K562 treated with DMSO at 1 percent for 48 hours (cell line): ENCODE measurements around the gene PIGO. TPM values are rescaled to one million over a fixed set of nuclear protein-coding genes. Genes with fewer than 3 reads are reported as not detected.

Experiments
- total RNA-seq: library from RNA; unstranded; fragments of 300-600 nt; gene quantifications from 2 replicates; pipeline ENCODE4 v1.2.3, GENCODE V29; 2022; ENCODE audit warnings: low replicate concordance; ENCODE audit errors: extremely low read depth

Gene PIGO
- not detected in 2 replicates for total RNA-seq

GRCh38 chr9:35096035-35096849, at the start of gene PIGO:
Gene PIGO, minus strand, starts transcription at chr9:35096591. Its CDS starts 1,026 bp downstream, at chr9:35095565.

DNA sequence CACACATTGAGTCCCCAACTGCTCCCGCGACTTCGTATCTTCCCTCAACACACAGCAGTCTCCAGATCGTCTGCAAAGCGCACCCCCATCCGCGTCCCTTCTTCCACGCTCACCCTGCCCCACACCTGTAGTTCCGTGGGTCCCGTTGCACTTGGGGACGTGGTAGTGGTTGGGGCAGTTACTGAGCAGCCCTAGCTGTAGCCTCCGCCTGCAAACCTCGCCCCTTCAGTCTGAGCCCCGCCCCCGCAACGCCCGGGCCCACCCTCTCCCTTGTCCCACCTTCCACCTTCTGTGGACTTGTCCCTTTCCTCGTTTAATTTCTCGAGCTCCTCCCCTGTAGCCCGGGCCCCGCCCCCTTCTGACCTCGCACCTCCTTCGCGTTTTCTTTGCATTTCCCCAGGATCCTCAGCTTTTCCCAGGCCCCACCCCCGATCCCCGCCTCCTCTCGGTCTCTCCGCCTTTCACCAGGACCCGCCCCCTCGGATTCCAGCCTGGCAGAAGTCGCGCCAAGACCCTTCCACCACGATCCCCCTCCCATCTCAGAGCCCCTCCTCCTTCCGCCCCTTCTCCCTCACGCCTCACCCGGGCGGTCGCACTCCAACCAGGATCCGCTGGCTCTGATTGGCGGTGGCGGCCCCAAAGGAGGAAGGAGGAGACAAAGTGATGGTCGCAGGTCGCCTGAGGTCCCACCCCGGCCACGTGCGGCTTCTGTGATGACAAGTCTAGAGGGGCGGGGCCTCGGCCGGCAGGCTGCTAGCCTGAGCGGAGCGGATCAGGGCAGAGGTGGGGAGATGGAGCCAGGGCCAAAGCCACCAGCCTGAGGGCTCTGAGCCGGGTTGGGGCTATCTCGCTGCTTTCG, 19.5 kb upstream of the PIGO start, which contains the start of gene ATOSB:
TSS of gene ATOSB (minus strand) at position 183 of the 859 bp plus-strand sequence. CDS start 7,588 bp downstream, outside the sequence.

GRCh38 chr9:35102769-35103659, 6.6 kb upstream of the PIGO start, which contains the start of gene STOML2:
Gene STOML2, minus strand, starts transcription at chr9:35103131. Its CDS starts 37 bp downstream, at chr9:35103094.

GRCh38 chr9:35079426-35080341, 16.7 kb downstream of the PIGO start, which contains the start of gene FANCG:
Gene FANCG, minus strand, starts transcription at chr9:35079942. Its CDS starts 418 bp downstream, at chr9:35079524.

DNA sequence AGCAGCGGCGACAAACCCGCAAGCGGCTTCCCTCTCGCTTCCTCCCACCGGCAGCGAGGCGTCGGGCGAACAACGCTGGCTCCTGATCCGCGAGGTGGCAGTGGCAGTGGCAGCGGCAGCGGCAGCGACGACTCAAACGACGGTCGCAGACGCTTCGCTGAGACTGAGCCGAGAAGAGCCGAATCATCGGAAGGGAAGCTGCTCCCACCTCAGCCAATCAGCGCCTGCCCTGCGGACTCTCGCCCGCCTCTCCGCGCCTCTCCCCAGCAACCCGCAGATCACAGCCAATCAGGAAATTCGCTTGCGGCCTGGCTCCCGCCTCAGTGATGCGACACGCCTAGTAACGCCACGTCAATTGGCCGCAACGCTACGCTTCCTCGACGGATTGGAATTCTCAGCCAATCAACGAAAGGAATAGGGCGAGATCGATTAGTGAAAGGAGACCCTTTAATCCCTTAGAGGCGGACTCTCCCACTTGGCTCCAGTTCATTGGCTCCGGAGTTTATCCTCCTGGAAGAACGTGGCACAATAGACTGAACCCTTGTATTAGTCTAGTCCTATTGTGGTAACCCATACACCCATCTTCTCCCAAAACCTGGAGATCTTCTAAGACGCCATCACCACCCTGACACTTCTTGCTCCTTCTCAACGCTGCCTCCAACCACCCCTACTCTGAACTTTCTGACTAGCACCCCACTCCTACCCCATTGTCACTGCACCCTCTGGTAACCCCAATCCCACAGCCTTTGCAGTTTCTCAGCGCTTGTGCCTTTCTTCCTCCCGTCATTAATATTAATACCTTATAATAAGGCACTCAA, 23.7 kb downstream of the PIGO start, which contains the start of gene VCP:
TSS of gene VCP (minus strand) at position 165 of the 818 bp plus-strand sequence. CDS start 272 bp downstream, outside the sequence.

Other genes with a start within 250 kb of the PIGO start
- gene PHF24, start 138.3 kb downstream of the PIGO start, total RNA-seq = not detected in 2 replicates
- not detected in 2 replicates for gene DNAJB5, start 106.8 kb downstream of the PIGO start, total RNA-seq
- gene VCP, start 24.0 kb downstream of the PIGO start, total RNA-seq = 110 TPM in 1 of 2 replicates, not detected in the other
- not detected in 2 replicates for gene FANCG, start 16.6 kb downstream of the PIGO start, total RNA-seq
- not detected in 2 replicates for gene STOML2, start 6.5 kb upstream of the PIGO start, total RNA-seq
- gene ATOSB, start 19.3 kb upstream of the PIGO start, total RNA-seq = not detected in 2 replicates
- not detected in 2 replicates for gene UNC13B, start 65.4 kb upstream of the PIGO start, total RNA-seq